Esophagus mucosa (tissue), 1 donor: ENCODE measurements around the gene TBC1D8. TPM values are rescaled to one million over a fixed set of nuclear protein-coding genes. Genes with fewer than 3 reads are reported as not detected.
"Not testable (repeated sequence)": the region's sequence is repeated elsewhere in the genome, so short reads cannot be mapped to it uniquely, and the experiment has no call there.

Experiments
- ATAC-seq: fragments of 200-7000 bp; cut with Tn5 transposase; one replicate; pipeline ENCODE4 v1.9.1; 2020
- total RNA-seq: library from RNA; stranded (reverse); gene quantifications from one replicate; pipeline ENCODE4 v1.2.4, GENCODE V29; 2023
- donor health status: DM: yes; HTN: yes; CAD: no.

The TBC1D8 gene
- total RNA-seq, result 17.8 TPM

GRCh38 chr2:101151146-101151858, at the start of gene TBC1D8:
Gene TBC1D8 (minus strand): TSS chr2:101151382. CDS start chr2:101151253, 129 bp downstream.
- peak; percentile 87 for ATAC-seq

- peak; percentile 95 for ATAC-seq
Measured at GRCh38 chr2:101200676-101201075, 49.5 kb upstream of the TBC1D8 start.

DNA sequence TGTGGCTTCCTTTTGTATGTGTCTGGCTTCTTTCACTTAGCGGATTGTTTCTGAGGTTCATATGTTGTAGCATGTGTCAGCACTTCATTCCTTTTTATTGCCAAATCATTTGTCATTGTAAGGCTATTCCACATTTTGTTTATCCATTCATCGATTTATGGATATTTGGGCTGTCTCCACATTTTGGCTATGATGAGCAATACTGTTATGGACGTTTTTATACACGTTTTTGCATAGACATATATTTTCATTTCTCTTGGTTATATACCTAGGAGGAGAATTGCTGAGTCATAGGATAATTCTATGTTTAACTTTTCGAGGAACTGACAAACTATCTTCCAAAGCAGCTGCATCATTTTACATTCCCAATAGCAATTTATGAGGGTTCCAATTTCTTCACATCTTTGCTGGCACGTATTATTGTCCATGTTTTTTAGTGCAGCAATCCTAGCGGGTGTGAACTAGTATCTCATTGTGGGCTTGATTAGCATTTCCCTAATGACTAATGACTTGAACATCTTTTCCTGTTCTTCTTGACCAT, 48.1 kb upstream of the TBC1D8 start:
- ATAC-seq, result peak; percentile 43

GRCh38 chr2:101197814-101198213, 46.6 kb upstream of the TBC1D8 start:
- ATAC-seq, result no peak

DNA sequence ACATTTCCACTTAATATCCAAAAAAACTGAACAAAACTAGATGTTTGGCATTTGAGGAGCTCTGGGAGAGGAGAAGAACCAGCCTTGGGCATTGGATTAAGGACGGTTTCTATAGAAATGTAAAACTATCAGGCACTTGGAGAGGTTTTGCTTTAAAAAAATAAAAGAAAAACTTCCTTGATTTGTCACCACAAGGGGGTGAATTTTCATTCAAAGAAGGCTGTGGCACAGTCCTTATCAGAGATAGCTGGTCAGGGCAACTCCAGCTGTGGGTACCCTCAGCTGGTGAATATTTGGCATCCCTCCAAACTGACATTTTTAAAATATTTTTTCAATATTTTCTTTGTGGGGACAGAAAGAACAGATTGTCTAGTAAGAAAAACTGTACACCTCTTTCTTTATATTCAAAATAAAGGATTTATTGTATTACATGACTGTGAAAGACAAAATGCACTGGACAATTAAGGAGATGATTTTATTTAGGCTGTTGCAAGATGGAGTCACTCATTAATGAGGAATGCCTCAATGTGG, 46.1 kb upstream of the TBC1D8 start:
- no peak for ATAC-seq

GRCh38 chr2:101195871-101196661, 44.9 kb upstream of the TBC1D8 start:
- no peak for ATAC-seq

DNA sequence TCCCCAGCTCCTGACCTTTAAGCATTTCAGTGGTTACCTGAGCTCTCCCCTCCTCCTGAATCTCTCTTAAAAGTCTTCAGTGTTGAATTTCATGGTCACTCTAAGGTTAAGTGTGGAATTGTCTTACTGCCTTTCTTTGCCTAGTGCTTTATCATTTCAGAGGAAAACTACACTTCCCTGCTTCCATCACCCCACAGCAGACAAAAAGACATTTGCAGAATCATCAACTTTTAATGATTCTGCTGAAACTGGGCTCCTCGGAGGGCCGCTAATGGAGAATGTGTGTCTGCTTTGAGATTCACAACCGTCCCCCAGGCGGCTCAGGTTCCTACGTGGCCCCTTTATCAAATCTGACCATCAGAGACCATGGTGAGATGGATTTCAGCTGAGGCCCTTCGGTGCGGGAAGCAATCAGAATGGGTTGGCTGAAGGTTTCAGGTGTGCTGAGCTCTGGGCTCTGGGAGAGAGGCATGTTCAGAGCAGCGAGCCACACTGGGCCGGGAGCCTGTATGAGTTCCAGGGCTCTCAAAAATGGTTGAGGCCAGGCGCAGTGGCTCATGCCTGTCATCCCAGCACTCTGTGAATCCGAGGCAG, 41.9 kb upstream of the TBC1D8 start:
- no peak for ATAC-seq

DNA sequence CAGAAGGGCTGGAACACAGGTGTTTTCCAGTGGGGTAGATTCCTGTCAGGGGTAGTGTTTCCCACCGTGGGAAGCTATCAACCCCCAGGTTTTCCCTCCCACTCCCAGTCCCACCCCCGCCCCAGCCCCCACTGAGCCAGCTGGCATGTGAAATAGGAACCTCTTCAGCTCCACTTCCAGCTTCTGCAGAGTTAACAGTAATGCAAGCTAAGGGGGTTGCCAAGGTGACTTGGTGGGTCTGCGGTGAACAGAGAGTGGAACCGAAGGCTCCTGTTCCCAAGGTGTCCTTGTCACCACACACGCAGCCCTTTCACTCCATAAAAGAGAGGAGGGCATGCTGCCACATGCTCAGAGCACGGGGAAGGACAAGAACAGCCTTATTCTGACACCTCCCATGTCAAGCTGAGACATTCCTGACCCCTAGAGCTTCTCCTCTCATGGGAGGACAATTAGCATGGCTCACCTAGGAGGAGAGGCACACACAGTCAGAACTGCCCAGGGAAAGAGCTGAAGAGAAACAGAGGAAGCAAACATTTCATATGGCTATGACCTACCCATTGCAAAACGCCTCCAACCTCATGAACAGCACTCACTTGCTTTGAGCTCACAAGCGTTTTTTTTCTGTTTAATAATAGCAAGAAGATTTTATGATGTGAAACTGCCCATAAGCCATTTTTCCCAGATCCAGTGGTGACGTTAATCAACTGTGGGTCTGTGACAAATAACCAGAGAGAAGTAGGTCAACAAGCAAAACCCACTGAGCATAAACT, 39.8 kb upstream of the TBC1D8 start:
- peak; percentile 75 for ATAC-seq

DNA sequence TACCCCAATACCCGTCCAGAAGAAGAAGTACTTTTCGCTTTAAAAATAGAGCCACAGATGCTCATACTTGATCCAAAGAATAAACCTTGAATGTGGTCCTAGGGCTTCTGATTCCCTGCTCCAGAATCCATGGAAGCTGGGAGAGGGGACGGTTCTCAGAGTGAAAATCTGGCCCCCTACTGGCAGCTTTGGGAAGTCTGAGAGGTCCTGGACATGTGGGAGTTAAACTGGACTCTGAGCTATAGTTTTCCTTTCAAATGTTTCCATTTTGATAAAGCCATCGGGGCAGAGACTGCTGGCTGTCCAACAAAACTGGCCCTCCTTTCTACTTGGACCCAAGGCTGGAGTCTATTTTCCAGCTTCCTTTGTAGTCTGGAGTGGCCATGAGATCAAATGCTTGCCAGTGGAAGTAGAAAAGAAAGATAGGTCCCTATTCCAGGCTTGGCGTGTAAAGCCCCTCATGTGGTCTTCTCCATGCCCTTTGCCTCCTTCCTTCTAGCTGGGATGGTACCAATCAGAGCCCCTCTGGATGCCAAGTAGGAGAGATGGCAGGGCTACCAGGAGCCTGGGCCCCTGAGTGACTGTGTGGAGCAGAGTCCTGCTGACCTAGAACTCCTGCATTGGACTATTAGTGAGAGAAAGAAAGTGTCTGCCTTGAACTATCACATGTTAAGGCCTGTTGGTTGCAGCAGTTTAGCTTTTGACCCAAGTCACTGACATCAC, 37.7 kb upstream of the TBC1D8 start:
- no peak for ATAC-seq

DNA sequence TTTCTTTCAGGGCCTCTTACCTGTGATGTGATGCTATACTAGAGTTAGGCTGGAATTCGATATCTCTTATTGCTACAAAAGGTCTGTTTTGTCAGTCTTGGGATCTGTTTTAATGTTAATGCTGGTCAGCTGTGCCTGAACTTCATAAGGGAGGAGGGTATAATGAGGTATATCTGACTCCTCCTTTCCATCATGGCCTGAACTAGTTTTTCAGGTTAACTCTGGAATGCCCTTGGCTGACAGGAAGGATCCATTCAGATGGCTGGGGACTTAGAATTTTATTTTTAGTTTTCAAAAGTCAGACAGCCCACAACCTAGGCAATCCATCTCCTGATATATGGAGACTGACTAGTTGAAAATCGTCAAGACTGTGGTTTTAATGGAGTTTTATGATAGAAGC, 35.9 kb upstream of the TBC1D8 start:
- peak; percentile 71 for ATAC-seq

DNA sequence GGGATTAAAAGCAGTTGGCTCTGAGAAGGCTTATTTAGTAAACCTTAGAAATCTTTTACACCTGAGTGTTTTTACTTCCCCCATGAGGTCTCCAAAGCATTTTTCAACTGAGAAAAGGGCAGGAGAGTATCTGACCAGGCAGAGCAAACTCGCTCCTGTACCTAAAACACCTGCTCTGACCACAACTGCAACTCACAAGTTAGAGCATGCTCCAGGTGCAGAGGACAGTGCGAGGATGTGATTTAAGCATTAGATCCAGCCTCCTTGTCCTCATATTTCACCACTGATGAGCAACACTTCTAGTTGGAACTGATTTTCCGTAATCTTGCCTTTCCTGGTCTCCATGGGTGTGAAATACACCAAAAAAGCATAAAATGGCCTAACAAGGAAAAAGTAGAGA, 34.5 kb upstream of the TBC1D8 start:
- ATAC-seq, result peak; percentile 52

GRCh38 chr2:101185085-101185484, 33.9 kb upstream of the TBC1D8 start:
- ATAC-seq, result peak; percentile 79

GRCh38 chr2:101179982-101180381, 28.8 kb upstream of the TBC1D8 start:
- ATAC-seq, result no peak

DNA sequence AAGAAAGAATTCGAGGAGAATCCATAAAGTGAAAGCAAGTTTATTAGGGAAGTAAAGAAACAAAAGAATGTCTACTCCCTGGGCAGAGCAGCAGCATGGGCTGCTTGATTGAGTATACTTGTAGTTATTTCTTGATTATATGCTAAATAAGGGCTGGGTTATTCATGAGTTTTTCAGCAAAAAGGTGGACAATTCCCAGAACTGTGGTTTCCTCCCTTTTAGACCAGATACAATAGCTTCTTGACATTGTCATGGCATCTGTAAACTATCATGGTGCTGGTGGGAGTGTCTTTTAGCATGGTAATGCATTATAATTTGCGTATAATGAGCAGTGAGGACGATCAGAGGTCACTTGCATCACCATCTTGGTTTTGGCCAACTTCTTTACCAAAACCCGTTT, 25.6 kb upstream of the TBC1D8 start:
- ATAC-seq, result no peak

GRCh38 chr2:101175991-101176390, 24.8 kb upstream of the TBC1D8 start:
- no peak for ATAC-seq

GRCh38 chr2:101173707-101174295, 22.6 kb upstream of the TBC1D8 start:
- ATAC-seq, result peak; percentile 74

GRCh38 chr2:101169822-101170221, 18.6 kb upstream of the TBC1D8 start:
- not testable (repeated sequence) for ATAC-seq

GRCh38 chr2:101168706-101169105, 17.5 kb upstream of the TBC1D8 start:
- no peak for ATAC-seq

DNA sequence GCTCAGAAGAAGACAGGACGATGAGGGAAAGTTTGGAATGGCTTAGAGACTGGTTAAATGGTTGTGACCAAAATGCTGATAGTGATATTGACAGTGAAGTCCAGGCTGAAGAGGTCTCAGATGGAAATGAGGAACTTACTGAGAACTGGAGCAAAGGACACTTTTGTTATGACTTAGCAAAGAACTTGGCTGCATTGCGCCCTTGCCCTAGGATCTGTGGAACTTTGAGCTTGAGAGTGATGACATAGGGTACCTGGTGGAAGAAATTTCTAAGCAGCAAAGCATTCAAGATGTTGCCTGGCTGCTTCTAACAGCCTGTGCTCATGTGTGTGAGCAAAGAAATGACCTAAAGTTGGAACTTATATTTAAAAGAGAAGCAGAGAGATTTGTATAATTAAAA, 16.4 kb upstream of the TBC1D8 start:
- ATAC-seq, result not testable (repeated sequence)

GRCh38 chr2:101164021-101164420, 12.8 kb upstream of the TBC1D8 start:
- ATAC-seq, result no peak
